MV-4-11 (cell line): ENCODE results near the gene MIGA1.
"Not testable (repeated sequence)": the region's sequence is repeated elsewhere in the genome, so short reads cannot be mapped to it uniquely, and the experiment has no call there.

Experiments
- DNase-seq: peaks from one replicate; lab custom pipeline; 2025; lab: John Stamatoyannopoulos, UW

MIGA1 gene, protein sequence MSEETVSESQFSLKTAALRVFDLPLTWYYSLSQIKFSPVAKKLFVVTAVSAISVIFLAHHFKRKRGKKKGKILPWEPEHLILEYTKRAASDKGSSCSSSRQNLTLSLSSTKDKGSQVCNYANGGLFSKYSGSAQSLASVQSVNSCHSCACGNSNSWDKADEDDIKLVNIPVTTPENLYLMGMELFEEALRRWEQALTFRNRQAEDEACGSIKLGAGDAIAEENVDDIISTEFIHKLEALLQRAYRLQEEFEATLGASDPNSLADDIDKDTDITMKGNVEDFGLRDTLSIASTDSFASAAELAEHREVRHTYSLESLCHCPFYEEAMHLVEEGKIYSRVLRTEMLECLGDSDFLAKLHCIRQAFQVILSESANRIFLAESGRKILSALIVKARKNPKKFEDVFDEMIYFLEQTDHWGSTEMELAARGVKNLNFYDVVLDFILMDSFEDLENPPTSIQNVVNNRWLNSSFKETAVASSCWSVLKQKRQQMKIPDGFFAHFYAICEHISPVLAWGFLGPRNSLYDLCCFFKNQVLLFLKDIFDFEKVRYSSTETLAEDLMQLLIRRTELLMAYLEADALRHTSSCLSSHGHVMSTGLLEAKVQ

GRCh38 chr1:77779529-77780281, at the start of gene MIGA1:
Gene MIGA1 (plus strand): TSS chr1:77779649. CDS start chr1:77783253, 3,604 bp downstream.
- peak; percentile 89 for DNase-seq

GRCh38 chr1:77732090-77732489, 47.4 kb upstream of the MIGA1 start:
- DNase-seq = no peak

- peak; percentile 82 for DNase-seq
Measured at GRCh38 chr1:77739235-77739634, 40.2 kb upstream of the MIGA1 start.

DNA sequence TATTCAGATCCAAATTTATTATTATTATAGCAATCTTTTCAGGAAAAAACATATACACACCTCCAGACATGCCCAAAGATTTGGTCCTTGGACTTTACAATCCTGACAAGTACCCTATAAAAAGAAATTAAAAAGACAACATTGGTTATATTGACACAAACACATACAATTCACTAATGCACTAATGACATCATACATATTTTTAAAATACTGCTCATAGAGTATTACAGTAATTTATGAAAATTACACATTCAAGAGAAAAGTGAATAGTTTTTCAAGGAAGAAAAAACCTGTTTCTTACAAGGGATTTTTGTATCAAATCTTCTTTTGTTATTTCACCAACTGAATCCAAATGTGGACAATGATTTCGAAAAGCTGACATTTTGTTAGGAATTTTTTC, 38.1 kb upstream of the MIGA1 start:
- no peak for DNase-seq

DNA sequence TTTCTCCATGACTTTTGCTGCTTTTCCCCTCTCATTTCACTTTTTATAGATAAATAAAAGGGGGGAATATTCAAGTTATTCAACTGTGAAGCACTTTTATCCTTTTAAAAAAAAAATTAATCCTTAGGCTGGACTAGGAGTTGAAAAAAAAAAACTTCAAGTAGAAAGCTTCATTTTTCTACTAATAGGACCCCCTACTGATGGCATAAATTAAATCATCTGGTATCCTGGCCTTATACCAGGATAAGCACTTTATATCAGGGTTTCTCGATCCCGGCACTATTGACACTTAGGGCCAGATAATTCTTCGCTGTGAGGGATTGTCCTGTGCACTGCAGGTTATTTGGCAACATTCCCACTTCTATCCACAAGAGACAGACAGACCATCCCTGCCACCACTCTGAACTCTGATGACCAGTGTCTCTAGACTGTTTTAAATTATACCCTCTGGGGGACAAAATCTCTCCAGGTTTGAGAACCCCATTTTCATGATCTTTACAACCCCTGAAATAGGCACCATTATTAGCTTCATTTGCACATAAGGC, 37.4 kb upstream of the MIGA1 start:
- no peak for DNase-seq

- DNase-seq = no peak
Measured at GRCh38 chr1:77744576-77744975, 34.9 kb upstream of the MIGA1 start.

- DNase-seq = not testable (repeated sequence)
Measured at GRCh38 chr1:77749489-77749888, 30.0 kb upstream of the MIGA1 start.

DNA sequence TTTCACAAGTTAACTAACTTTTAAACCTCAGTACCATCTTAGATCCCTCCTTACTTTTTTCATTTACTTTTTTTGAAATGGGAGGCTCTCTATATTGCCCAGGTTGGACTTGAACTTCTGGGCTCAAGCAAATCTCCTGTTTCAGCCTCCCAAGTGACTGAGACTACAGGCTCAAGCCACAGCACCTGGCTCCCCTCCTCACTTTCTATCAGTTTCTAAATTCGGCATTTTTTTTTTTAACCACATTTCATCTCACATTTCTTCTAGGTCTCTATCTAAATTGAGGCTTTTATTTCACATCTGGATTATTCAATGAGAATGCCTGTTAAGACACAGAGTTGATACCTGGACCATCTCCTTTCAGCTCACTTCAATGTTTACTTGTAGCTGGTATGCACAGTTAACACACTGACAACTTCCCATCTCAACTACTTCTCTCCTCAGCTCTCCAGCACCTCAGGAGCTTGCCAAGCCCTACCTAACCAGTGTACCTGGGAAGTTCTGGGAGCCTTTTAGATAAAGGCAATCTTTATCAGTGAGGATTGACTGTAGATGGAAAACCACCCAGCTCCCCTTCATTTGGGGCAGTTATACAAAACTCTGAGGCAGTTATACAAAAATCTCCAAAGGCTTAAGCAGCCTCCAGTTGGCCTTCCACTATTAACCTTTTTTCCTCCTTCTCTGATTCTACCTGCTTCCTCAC, 23.2 kb upstream of the MIGA1 start:
- DNase-seq = no peak

GRCh38 chr1:77757066-77757584, 22.3 kb upstream of the MIGA1 start:
- peak; percentile 28 for DNase-seq

DNA sequence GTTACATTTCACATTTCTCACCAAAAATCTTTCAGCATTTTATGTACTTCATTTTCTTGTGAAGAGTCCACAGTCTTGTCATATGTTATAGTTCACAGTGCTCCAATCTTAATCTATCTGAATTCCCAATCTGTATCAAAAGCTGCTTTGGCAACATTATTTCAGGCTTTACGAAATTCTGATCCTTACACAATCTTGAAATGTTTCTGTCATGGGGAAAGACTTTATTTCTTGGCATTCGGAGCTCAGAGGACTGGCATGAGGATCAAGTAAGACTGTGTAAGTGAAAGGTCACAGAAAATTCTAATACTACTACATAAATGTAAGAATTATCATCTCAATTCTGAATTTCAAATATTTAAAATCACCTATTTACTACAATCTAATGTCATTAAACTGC, 21.8 kb upstream of the MIGA1 start:
- DNase-seq = peak; percentile 20

DNA sequence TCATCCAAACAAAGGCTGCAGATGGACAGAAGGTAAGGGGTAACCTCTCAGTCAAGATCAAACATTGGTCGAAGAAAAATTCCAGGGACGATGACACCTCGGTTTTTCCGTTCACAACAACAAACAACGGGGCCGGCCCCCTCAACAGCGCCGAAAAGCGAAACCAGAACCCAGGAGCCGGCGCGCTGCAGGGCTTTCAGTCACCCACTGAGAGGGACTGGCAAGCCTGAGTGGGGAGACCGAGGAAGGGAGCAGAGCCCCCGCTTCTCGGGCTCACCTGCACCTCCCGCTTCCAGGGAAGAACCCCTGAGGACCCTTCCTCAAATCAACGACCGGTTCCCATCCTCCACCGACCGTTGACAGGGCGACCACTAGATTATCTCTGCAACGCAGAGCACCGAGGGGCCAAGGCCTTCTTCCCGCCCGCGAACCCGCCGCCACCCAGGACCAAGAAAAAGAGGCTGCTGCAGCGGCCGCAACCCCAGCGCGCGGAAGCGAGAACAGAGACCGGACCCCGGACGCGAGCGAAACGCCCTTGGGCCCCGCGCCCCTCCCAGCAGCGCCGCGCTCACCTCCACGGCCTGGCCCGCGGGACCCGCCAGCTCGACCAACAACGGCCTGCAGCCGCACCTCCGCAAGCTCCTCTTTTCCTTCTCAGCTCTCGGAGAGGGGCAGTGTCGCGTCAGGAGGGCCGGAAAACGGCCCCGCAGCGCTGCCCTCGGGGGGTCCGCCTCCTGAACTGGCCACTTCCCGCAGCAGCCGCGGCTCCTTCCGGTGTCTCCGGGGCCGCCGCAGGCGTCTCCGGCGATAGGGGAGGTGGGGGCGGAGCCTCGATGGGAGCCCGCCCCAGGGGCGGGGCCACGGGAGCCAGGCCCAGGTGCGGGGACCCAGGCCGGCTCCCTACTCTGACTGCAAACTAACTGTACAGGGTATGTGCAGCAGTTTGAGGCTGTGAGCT, 20.1 kb upstream of the MIGA1 start, which contains the start of gene USP33:
TSS of gene USP33 (minus strand) at position 782 of the 958 bp plus-strand sequence. CDS start 18,155 bp downstream, outside the sequence.
- peak; percentile 72 for DNase-seq

DNA sequence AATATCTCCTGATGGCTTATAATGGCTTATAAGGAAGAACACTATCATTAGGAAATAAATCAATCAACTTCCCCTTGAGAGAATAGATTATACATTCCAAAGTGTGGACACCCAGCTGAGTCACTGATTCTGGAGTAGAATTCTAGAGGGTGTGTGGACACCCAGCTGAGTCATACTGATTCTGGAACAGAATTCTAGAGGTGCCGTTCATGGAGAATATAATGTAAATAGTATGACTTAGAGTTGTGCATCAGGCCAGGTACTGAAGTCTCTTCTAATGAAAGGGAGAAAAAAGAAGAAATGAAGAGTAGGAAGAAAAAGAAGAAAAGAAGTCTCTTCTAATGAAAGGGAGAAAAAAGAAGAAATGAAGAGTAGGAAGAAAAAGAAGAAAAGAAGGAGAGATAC, 17.4 kb upstream of the MIGA1 start:
- DNase-seq = peak; percentile 58

DNA sequence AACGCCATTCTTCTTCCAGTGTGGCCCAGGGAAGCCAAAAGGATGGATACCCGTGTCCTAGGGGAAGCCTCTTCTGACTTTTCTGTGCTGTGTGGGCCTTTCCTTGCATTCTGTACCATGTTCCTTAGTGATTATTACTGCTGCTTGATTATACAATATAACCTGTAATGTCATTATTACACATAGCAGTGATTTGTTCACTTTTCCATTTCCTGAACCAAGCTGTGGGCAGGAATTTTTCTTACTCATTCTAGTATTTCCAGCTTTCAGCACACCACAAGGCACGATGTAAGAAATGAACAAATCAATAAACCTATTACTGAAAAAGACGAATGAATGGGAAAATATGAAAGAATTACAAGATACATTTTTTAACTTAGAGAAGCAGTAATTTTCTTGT, 11.4 kb upstream of the MIGA1 start:
- DNase-seq = no peak

DNA sequence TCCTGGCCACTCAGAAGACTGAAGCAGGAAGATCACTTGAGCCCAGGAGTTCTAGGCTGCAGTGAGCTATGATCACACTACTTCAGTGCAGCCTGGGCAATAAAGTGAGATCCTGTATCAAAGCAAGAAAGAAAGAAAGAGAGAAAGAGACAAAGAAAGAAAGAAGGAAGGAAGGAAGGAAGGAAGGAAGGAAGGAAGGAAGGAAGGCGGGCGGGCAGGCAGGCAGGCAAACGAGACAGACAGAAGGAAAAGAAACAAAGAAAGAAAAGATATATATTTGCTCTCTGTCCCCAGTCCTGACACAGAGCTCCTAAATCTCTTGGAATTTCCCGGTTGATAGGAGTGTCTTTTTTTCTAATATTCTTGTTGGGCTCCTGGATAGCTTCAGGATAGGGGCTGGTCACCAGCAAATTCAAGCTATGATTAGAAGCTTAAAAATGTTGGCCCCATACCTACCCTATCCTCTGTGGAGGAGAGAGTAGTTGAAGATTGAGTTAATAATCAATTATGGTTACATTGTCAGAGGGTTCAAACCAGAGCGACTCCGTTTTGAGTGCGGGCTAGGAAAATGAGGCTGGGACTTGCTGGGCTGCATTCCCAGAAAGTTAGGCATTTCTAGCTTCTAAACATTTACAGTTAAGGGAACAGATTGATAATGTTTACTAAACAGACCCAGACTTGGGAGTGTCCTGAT, 3.3 kb upstream of the MIGA1 start:
- no peak for DNase-seq

- no peak for DNase-seq
Measured at GRCh38 chr1:77781683-77782082, 2.2 kb downstream of the MIGA1 start.

- no peak for DNase-seq
Measured at GRCh38 chr1:77783141-77783540, 3.7 kb downstream of the MIGA1 start.

GRCh38 chr1:77786093-77786741, 6.8 kb downstream of the MIGA1 start:
- not testable (repeated sequence) for DNase-seq

DNA sequence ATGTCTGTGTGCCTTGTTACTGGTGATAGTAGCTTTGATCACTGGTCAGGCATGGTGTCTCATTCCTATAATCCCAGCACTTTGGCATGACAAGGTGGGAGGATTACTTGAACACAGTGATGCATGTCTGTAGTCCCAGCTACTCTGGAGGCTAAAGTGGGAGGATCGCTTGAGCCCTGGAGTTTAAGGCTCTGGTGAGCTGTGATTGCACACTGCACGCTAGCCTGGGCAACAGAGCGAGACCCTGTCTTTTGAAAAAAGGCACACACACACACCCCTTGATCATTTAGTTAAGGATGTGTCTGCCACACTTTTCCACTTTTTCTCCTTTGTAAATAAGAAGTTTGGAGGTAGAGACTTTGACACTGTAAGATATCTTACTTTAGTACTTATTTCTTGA, 15.1 kb downstream of the MIGA1 start:
- no peak for DNase-seq

DNA sequence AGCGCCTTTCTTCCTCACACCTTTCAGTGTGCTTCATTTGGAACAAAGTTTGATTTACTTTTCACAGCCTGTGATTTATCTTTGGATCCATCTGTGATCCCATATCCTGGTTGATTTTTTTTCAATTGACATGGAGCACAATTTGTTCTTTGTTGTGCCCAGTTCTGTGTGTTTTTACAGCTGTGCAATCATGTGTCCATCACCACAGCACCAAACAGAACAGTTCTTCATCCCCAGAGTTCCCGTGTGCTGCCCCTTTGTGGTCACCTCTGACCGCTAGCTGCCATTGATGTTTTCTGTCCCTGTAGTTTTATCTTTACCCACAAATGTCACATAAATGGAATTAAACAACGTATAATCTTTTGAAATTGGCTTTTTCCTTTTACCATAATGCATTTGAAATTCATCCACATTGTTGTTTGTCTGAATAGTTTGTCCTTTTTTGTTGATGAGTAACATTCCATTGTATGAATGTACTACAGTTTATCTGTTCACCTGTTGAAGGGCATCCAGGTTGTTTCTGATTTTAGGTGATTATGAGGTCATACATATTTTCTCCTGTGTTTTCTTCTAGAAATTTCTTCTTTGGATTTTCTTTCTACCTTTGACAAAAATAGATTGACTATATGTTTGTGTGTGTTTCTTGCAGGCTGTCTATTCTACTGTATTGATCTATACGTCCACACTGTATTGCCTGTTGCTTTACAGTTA, 17.4 kb downstream of the MIGA1 start:
- no peak for DNase-seq
